Inflammatory macrophage treated with lipopolysaccharide for 4 hours (primary cell): ENCODE measurements around the gene PRRT3.
"Not testable (repeated sequence)": the region's sequence is repeated elsewhere in the genome, so short reads cannot be mapped to it uniquely, and the experiment has no call there.

Source experiments
- DNase-seq: peaks from one replicate; pipeline ENCODE4 v3.0.0-alpha.2; 2020

Gene PRRT3

DNA sequence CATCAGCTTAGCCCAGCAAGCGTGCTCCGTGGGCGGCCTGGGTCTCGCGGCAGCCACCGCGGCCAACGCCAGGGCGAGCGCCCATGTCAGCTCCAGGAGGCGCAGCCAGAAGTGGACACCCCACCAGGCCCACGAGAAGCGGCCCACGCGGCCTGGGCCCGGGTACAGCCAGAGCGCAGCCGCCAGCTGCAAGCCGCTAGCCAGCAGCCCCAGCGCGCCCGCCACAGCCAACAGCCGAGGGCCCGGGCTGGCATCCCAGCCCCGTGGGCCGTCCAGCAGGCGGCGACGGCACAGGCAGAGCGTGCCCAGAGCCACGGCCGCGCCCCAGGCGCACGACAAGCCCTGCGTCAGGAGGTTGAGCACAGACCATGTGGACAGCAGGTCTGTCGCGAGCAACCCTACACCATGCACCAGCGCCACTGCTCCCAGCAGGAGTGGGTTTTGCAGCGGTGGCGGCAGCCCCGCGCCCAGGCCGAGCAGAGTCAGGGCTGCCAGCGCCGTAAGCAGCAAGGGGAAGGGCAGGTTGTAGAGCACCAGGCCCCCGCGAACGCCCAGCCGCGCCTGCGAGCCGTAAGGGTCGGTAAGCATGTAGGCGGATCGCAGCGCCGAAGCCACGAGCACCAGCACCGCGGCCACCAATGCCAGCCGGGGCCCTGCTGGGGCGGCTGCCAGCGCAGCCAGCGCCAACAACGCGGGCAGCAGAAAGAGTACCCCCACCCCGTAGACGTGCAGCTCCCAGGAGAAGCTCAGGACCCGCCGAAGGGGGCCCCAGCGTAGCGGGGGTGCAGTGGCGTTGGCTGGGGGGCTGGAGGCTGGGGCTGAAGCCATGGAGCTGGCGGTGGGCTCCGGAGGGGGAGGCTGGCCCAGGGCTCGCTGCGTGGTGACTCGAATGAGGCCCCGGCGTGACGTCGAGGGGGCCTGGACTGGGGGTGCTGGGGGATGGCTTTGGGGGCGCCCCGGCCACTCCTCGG, 4.9 kb downstream of the PRRT3 start:
- no peak for DNase-seq

DNA sequence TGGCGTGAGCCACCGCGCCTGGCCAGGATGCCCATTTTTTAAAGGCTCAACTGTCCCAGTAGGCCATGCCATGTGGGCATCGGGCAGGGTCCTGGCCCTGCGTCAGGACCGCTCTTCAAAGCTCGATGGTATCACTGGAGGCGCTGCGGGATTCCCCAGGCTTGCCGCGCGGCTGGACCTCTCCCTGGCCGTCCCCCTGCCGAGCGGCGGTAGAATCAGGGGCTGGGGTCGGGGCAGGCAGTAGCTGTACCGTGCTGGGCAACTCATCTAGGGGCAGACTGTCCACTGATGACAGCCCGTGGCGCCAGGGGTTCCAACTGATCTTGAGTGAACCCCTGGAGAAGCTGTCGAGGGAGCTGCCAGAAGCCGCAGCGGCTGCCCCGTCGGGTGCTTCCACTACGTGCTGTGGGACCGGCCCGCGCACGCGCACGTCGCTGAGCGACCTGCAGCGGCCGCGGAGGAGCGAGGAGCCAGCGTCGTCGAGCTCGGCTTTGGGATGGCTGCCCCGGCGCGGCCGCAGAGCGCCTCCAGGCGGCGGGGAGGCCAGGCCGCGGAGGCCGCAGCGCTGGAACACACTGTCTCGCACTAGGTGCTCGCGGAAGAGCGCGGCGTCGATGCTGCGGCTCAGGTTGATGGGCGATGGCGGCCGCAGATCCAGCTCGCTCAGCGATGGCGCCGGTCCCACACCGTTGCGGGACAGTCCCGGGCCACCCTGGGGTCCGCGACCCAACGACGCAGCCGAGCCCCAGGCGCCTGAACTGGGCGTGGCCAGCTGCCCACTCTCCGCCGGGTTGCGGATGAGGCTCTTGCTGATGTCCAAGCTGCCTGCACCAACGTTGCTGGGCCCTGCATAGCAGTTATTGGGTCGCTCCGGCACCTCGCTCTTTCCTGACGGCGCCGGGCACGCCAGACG, 5.8 kb downstream of the PRRT3 start:
- DNase-seq, result peak; percentile 92

- no peak for DNase-seq
These were observed 6.8 kb downstream of the PRRT3 start for GRCh38 chr3:9945358-9945757.

- DNase-seq, result no peak
These were observed 7.9 kb downstream of the PRRT3 start for GRCh38 chr3:9944271-9944670.

DNA sequence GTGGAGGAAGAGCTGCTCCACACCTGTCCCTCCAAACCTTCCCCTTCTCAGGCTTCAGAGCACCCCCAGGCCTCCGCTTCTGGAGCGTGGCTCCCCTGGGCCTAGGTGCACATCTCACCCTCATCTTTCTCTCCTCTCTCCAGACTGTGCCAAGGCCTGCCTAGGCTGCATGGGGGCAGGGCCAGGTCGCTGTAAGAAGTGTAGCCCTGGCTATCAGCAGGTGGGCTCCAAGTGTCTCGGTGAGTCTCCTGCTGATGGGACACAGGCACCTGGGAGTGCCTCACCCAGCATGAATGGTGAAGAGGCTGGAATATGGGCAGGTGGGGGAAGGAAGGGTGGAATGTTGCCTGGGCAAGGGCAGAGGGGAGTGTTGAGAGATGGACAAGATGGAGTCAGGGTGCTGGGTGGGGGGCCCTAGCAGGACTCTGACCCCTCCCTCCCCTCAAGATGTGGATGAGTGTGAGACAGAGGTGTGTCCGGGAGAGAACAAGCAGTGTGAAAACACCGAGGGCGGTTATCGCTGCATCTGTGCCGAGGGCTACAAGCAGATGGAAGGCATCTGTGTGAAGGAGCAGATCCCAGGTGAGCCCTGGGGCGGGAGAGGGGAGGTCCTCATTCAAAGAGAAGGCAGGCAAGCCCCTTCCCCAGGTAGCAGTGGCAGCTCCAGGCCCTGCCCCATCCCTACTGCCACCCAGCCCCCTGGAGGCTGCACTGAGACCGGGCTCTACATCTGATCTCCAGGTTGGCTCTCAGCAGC, 9.1 kb downstream of the PRRT3 start:
- no peak for DNase-seq

DNA sequence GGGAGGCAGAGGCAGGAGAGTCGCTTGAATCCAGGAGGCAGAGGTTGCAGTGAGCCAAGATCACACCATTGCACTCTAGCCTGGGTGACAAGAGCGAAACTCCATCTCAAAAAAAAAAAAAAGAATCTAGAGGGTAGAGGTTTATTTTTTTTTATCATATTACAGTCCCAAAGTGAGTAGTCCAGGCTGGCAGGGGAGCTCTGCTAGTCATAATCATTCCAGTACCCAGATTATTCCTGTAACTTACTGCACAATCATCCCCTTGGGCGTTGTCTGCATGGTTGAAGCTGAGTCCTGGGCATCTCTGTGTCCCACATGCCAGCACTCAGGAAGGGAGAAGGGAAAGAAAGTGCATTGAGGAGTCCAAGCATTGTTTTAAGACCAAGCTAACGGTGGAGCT, 10.0 kb downstream of the PRRT3 start:
- DNase-seq, result no peak

- no peak for DNase-seq
These were observed 11.5 kb downstream of the PRRT3 start for GRCh38 chr3:9940746-9941145.

- DNase-seq, result not testable (repeated sequence)
These were observed 12.3 kb downstream of the PRRT3 start for GRCh38 chr3:9939906-9940305.

DNA sequence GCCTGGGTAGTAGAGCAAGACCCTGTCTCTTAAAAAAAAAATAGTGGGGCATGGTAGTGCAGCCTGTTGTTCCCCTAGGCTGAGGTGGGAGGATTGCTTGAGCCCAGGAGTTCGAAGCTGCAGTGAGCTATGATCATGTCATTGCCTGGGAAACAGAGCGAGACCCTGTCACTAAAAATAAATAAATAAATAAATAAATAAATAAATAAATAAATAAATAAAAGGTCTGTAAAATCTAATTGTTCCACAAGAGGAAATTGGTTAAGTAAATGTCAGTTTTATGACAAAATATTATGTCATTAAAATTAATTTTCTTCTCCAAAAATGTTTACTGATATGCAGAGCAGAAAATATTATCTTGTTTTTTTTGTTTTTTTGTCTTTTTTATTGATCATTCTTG, 13.2 kb downstream of the PRRT3 start:
- no peak for DNase-seq

- DNase-seq, result no peak
These were observed 14.5 kb downstream of the PRRT3 start for GRCh38 chr3:9937486-9938238.

GRCh38 chr3:9935966-9936510, 16.2 kb downstream of the PRRT3 start:
- DNase-seq, result peak; percentile 73

GRCh38 chr3:9934993-9935392, 17.2 kb downstream of the PRRT3 start:
- no peak for DNase-seq

DNA sequence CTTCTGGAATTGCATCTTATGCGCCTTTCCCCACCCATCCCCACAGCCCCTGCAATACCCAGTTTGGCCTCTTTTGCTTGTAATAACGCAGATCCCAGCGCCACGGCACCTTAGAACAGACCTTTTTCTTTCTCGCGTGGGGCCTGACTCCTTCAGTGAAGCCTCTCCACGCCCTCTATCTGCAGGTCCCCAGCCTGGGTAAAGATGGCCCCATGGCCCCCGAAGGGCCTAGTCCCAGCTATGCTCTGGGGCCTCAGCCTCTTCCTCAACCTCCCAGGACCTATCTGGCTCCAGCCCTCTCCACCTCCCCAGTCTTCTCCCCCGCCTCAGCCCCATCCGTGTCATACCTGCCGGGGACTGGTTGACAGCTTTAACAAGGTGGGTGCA, 18.0 kb downstream of the PRRT3 start:
- DNase-seq, result peak; percentile 11

DNA sequence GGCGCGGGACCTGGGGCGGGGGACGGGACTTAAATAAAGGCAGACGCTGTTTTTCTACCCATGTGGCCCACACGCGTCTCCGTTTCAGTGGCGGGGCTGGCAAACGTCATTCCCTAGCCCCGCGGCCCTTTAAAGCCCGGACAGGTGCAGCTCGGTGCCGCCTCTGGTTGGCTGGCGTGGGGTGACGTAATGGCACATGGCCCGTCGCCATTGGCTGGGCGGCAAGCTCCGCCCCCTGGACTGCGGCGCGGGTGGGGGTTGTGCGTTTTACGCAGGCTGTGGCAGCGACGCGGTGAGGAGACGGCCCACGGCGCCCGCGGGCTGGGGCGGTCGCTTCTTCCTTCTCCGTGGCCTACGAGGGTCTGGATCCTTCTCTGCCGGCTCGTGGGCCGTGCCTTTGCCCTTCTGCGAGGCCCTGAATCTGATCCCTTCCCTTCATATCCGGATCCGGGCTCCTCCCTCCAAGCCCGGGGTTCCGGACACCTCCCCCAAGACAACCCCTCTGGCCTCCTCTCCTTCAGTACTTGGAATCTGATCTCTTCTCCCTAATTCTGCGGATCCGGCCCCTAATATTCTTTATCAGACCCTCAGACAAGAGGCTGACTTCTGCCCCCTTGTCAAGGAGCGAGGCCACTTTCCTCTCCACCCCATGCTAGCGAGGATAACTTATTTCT, 18.5 kb downstream of the PRRT3 start, which contains the start of gene CRELD1:
Gene CRELD1 (plus strand): TSS at position 274 of the 674 bp plus-strand sequence. CDS start 605 bp downstream, outside the sequence.
- peak; percentile 97 for DNase-seq

- peak; percentile 80 for DNase-seq
These were observed 19.2 kb downstream of the PRRT3 start for GRCh38 chr3:9932843-9933560.

DNA sequence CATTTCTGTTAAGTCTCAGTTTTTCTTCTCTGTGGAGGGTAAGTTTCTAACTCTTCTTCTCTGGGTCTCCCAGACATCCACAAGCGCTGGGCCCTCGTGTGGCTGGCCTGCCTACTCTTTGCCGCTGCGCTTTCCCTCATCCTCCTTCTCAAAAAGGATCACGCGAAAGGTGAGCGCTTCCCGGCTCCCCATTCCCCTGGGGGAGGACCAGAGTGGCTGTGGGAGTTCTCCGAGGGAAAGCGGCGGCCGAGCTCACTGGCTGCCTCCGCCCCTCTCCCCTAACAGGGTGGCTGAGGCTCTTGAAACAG, 19.7 kb downstream of the PRRT3 start:
- DNase-seq, result no peak

GRCh38 chr3:9930804-9931418, 21.3 kb downstream of the PRRT3 start:
- DNase-seq, result no peak

DNA sequence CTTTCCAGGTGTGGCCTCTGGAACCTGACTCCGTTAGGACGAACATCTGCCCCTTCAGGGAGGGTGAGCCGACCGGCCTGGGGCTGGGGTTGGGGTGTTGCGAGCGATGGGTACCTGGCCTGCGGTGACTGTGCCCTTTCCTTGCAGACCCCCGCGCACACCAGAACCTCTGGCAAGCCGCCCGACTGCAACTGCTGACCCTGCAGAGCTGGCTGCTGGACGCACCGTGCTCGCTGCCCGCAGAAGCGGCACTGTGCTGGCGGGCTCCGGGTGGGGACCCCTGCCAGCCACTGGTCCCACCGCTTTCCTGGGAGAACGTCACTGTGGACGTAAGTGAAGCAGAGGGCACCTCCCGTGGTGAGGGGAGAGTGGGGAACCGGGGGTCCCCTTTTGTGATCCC, 24.1 kb downstream of the PRRT3 start:
- DNase-seq, result no peak

DNA sequence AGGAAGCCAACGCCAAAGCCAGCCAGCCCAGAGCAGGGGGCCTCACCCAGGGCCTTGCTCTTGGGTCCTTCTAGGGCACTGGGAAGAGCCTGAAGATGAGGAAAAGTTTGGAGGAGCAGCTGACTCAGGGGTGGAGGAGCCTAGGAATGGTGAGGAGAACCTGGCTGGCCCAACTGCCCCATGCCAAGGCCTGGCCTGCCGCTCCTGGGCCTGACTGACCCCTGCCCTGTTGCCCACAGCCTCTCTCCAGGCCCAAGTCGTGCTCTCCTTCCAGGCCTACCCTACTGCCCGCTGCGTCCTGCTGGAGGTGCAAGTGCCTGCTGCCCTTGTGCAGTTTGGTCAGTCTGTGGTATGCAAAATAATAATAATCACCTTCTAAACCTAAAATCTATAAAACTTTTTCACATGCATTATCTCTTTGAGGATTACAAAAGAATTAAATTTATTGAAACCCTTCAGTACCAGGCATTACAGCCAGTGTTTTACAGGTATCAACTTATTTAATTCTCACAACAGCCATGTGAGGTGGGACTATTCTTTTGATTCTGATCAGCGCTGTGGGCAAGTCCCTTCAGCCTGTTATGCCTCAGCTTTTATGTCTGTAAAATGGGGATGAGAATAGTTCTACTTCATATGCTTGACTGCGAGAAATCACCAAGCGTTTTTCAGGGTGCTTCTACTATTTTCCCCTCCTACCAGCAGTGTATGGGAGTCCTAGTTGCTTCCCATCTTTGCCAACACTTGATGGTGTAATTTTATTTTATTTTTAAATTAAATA, 33.8 kb downstream of the PRRT3 start:
- DNase-seq, result no peak
